Activated T-helper 17 cell treated with anti-CD3 and anti-CD28 coated beads, Interleukin-2, amount 50 U/mL, for 72 hours (primary cell): Measurements from ENCODE around the gene FAM216A. TPM values are rescaled to one million over a fixed set of nuclear protein-coding genes. Genes with fewer than 3 reads are reported as not detected.
A peak's percentile ranks its signal among the peaks of the same experiment; 100 is the strongest.
"Not testable (repeated sequence)": the region's sequence is repeated elsewhere in the genome, so short reads cannot be mapped to it uniquely, and the experiment has no call there.

Experiments used
- ATAC-seq: fragments of 150-1000 bp; cut with Tn5 transposase; replicated peaks from 2 replicates; pipeline ENCODE4 v1.10.0; 2021; ENCODE audit warnings: mild to moderate bottlenecking, moderate library complexity
- H3K27ac Mint-ChIP-seq: one replicate; pipeline ENCODE4 v1.8.0; 2022; ENCODE audit warnings: mixed read lengths
- H3K27me3 Mint-ChIP-seq: one replicate; pipeline ENCODE4 v1.8.0; 2022; ENCODE audit warnings: mixed read lengths
- H3K36me3 Mint-ChIP-seq: one replicate; pipeline ENCODE4 v1.8.0; 2022; ENCODE audit warnings: low read depth, mild to moderate bottlenecking, mixed read lengths
- H3K4me1 Mint-ChIP-seq: one replicate; pipeline ENCODE4 v1.8.0; 2022; ENCODE audit warnings: mixed read lengths
- H3K4me3 Mint-ChIP-seq: one replicate; pipeline ENCODE4 v1.8.0; 2022; ENCODE audit warnings: mild to moderate bottlenecking, mixed read lengths
- H3K9me3 Mint-ChIP-seq: one replicate; pipeline ENCODE4 v1.8.0; 2022; ENCODE audit warnings: mixed read lengths
- total RNA-seq, 2 donors: library from RNA; stranded (reverse); gene quantifications; one replicate each; pipeline ENCODE4 v1.2.3, GENCODE V29; 2022

Gene FAM216A
- total RNA-seq, 2 donors from 2014 or later: 29.0 to 37.1 TPM

DNA sequence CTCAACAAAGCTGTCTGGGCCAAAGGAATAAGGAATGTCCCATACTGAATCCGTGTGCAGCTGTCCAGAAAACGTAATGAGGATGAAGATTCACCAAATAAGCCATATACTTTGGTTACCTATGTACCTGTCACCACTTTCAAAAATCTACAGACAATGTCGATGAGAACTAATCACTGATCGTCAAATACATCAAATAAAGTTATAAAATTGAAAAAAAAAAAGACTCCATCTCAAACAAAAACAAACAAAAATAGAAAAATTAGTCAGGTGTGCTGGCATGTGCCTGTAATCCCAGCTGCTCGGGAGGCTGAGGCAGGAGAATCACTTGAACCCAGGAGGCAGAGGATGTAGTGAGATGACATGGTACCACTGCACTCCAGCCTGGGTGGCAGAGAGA lies 7.5 kb upstream of the FAM216A start:
- H3K27ac Mint-ChIP-seq, H3K9me3 Mint-ChIP-seq, H3K27me3 Mint-ChIP-seq, ATAC-seq, H3K4me1 Mint-ChIP-seq, H3K4me3 Mint-ChIP-seq: not testable (repeated sequence)
- H3K36me3 Mint-ChIP-seq: peaks cover 94% of the 10 kb centered on the region

DNA sequence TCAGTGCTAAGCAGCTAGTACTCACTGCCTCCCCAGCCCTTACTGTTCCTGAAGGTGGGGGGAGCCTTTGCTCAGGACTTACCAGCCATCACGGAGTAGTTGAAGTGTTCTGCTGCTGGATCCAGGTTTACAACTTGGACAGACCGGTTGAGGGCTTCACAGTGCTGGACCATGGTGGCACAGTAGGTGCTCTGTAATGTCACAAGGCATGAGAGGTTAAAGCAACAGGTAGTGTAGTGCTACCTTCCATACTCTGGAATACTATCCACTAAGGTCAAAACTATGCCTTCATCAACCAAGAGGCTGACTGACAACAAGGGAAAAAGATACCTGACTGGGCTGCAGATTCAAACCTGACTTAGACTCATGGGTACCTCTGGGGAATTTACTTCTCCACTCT lies 3.6 kb upstream of the FAM216A start:
- Mint-ChIP-seq H3K9me3 (no peaks in the 10 kb centered on the region), H3K36me3 (peaks cover 76% of the 10 kb centered on the region), H3K4me1 (peaks cover 4% of the 10 kb centered on the region), H3K27me3 (no peaks in the 10 kb centered on the region), H3K27ac (no peak overlapping the region), H3K4me3 (no peak overlapping the region)
- no peak for ATAC-seq

DNA sequence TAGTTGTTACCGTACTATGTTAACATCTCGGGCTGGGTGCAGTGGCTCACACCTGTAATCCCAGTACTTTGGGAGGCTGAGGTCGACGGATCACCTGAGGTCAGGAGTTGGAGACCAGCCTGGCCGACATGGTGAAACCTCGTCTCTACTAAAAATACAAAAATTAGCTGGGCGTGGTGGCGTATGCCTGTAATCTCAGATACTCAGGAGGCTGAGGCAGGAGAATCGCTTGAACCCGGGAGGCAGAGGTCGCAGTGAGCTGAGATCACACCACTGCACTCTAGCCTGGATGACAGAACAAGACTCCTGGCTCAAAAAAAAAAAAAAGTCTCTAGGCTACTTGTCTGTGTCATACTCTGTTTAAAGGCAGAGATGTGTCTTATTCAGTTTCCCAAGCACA lies 2.9 kb upstream of the FAM216A start:
- not testable (repeated sequence) for H3K9me3 Mint-ChIP-seq, H3K4me1 Mint-ChIP-seq, H3K4me3 Mint-ChIP-seq, H3K27ac Mint-ChIP-seq, H3K27me3 Mint-ChIP-seq, ATAC-seq
- peaks cover 76% of the 10 kb centered on the region for H3K36me3 Mint-ChIP-seq

DNA sequence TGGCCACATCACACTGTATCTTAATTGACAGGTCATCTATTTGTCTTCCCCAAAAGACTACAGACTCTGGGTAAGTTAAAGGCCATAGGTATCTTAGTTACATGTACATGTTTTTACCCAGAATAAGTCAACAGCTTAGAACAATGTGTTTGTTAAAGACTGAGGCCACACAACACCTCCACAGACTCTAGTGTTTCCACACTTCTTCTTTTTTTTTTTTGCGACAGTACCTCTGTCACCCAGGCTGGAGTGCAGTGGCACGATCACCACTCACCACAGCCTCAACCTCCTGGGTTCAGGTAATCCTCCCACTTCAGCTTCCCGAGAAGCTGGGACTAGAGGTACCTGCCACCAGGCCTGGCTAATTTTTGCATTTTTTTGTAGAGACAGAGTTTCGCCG lies 1.9 kb upstream of the FAM216A start:
- Mint-ChIP-seq H3K27ac (no peak overlapping the region), H3K36me3 (peaks cover 72% of the 10 kb centered on the region), H3K9me3 (no peaks in the 10 kb centered on the region), H3K4me3 (peak overlapping the region; percentile 87), H3K27me3 (no peaks in the 10 kb centered on the region), H3K4me1 (peaks cover 4% of the 10 kb centered on the region)
- no peak for ATAC-seq

DNA sequence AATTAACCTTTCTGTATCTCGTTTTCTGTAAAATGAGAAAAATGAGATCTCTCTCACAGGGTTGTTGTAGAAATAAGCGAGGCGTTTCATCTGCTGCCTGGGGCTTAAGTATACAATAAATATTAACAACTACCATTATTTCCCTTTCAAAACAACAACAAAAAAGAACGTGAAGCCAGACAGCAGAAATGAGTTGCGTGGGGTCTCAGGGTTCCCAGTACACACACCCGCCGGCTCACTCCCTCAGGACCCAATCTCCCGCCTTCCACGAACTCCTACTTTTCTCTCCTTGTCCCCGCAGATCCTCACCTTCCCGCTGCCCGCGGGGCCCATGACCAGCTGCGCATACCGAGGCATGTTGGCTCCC lies 815 bp upstream of the FAM216A start:
- Mint-ChIP-seq H3K4me3 (peak overlapping the region; percentile 87), H3K4me1 (peaks cover 4% of the 10 kb centered on the region), H3K27ac (peak overlapping the region; percentile 92), H3K36me3 (peaks cover 69% of the 10 kb centered on the region), H3K9me3 (no peaks in the 10 kb centered on the region), H3K27me3 (no peaks in the 10 kb centered on the region)
- ATAC-seq: no peak

DNA sequence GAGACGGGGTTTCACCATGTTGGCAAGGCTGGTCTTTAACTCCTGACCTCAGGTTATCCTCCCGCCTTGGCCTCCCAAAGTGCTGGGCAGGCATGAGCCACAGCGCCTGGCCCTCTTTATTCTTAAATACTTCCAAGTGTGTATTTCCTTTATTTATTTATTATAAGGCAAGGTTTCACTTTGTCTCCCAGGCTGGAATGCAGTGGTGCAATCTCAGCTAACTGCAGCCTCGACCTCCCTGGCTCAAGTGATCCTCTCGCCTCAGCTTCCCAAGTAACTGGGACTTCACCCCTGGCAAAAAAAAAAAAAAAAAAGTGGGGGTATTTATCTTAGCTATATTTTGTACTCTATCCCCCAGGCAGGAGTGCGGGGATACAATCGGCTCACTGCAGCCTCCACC lies 6.8 kb downstream of the FAM216A start:
- no peaks in the 10 kb centered on the region for H3K27me3 Mint-ChIP-seq
- H3K36me3 Mint-ChIP-seq: peaks cover 51% of the 10 kb centered on the region
- no peaks in the 10 kb centered on the region for H3K4me1 Mint-ChIP-seq
- no peak overlapping the region for H3K27ac Mint-ChIP-seq
- ATAC-seq: no peak
- no peak overlapping the region for H3K4me3 Mint-ChIP-seq
- H3K9me3 Mint-ChIP-seq: no peaks in the 10 kb centered on the region

DNA sequence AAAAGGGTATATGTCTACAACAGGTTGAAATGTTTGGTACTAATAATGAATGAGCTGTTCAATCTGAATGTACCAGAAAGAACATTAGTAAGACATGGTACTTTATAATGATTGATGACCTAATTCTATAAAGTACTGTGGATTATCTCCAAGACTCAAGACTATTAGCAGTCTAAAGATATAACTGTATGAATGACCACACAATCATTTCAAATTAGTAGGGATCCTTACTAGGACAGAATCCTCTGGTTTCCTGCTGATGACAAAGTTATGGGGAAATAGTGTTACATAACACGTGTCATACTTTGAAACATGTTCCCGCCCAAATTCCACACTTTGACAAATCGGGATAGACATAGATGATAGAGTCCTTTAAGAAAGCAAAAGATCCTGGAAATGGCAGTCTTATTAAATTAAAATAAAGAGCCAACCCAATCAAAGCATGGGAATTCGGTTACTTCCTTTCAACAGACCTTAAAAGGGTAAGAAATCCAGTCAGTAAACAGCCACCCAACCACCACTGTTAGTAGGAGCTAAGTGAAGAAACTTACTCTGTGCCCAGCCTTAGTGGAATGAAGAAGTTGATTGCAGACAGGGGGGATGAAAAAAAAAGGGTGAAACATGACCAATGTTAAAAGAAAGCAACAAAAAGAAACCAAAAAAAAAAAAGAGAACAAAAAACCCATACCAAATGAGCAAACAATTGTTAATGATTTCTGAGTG lies 30.5 kb downstream of the FAM216A start:
- Mint-ChIP-seq H3K4me3 (peak overlapping the region; percentile 93), H3K36me3 (peaks cover 83% of the 10 kb centered on the region), H3K4me1 (peaks cover 9% of the 10 kb centered on the region), H3K9me3 (peaks cover 4% of the 10 kb centered on the region), H3K27ac (no peak overlapping the region), H3K27me3 (no peaks in the 10 kb centered on the region)
- no peak for ATAC-seq

DNA sequence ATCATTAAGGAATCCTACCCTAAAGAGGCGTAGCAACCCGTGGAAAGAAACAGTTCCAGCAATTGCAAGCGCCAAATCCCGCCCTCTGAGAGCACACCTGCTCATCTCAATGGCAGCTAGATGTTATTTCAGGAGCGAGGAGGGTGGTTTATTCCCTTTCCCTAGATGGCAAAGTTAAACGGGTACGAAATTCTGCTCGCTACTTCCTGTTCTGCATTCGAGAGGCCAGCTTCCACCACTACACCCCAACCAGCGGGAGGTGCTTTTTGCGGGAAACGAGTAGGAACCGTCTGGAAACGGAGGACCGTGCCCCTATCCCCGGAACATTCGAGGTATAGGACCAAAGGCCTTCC lies 32.7 kb downstream of the FAM216A start:
- Mint-ChIP-seq H3K27ac (peak overlapping the region; percentile 98), H3K9me3 (peaks cover 4% of the 10 kb centered on the region), H3K4me3 (peak overlapping the region; percentile 93), H3K36me3 (peaks cover 61% of the 10 kb centered on the region), H3K27me3 (no peaks in the 10 kb centered on the region), H3K4me1 (peaks cover 9% of the 10 kb centered on the region)
- ATAC-seq: peak; percentile 25

DNA sequence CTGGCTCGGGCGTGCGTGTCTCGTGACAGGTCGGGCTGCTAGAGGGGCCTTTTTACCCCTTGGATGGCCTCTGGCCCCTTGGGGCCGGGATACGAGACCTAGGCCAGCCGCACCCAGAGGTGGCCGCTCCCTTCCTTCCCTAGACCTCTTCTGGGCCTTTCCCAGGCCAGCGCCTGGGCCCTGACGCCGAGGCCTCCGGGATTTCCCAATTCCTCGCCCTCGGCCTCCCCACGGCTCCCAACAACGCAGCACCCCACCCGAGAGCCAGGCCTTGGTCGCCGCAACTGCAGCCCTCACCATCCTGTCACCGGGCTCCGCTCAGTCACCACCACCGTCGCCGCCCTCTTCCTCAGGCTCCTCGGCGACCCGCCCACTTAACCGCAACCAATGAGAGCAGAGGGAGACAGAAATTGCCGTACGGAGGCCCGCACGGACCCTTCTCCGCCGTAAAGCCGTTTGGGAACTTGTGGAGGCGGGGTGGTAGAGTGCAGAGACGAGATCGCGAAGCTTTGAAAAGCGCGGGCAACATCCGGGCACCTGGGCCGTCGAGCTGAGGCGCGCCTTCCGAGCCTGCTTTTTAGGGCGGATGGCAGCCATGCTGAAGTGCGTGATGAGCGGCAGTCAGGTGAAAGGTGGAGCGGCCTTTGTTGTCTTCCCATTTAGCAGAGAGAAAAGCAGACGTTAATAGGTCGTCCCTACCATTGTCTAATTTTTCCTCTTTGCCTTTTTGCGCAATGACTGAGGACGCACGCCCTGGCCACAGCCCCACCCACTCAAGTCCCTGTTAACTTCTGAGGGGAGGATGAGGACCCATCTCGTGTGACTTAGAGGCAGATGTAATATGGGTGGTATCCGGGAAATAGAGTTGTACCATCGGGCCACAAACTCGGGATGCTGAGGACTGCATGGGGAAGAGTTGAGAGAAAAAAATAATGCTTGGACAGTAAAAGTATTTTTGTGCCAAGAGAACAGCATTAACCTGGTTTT lies 33.4 kb downstream of the FAM216A start, which contains the start of the genes RAD9B and VPS29:
Gene RAD9B (plus strand): TSS at position 580 of the 987 bp plus-strand sequence. CDS start 7 bp downstream, at position 587.
Gene VPS29 (minus strand): TSS at position 360 of the 987 bp plus-strand sequence. CDS start 60 bp downstream, at position 300.
- H3K27ac Mint-ChIP-seq: peak within 1 kb of the TSS; percentile 98
- peak; percentile 97 for ATAC-seq
- peaks cover 54% of the 10 kb centered on the region for H3K36me3 Mint-ChIP-seq
- no peaks in the 10 kb centered on the region for H3K27me3 Mint-ChIP-seq
- H3K4me3 Mint-ChIP-seq: peak within 1 kb of the TSS; percentile 93
- H3K4me1 Mint-ChIP-seq: peaks cover 9% of the 10 kb centered on the region
- H3K9me3 Mint-ChIP-seq: peaks cover 4% of the 10 kb centered on the region

DNA sequence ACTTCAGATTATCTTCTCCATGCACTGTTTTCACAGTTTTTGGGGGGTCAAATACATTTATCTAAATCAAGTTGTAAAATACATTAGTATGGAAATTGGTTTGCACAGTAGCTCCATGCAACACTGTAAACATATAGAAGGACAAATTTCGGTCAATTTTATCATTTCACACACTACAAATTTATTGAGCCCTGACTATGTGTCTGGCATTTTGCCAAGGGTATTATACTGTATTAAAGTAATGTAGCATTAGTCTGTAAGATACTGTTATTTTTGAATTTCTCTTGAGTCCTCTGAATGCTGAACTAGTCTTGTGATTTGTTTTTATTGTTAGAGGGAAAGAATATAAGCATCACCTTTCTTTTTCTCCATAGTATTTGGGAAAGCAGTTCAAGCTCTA lies 34.8 kb downstream of the FAM216A start:
- Mint-ChIP-seq H3K36me3 (peaks cover 42% of the 10 kb centered on the region), H3K27ac (no peak overlapping the region), H3K9me3 (peaks cover 4% of the 10 kb centered on the region), H3K4me3 (peak overlapping the region; percentile 93), H3K4me1 (peaks cover 9% of the 10 kb centered on the region), H3K27me3 (no peaks in the 10 kb centered on the region)
- ATAC-seq: no peak

DNA sequence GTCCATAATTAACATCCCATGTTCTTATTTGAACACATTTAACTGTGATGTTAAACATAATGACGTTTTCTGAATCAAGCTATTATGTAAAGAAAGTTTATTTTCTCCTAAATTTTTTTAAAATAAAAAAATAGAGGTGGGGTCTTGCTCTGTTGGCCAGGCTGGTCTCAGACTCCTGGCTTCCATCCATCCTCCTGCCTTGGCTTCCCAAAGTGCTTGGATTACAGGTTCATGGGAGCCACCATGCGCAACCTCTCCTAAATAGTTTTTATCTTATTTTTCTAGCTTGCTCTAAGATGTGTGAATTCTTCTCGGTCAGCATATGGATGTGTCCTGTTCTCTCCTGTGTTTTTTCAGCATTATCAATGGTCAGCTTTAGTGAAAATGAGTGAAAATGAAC lies 36.7 kb downstream of the FAM216A start:
- ATAC-seq: no peak
- H3K9me3 Mint-ChIP-seq: peaks cover 4% of the 10 kb centered on the region
- H3K4me1 Mint-ChIP-seq: peaks cover 9% of the 10 kb centered on the region
- no peak overlapping the region for H3K4me3 Mint-ChIP-seq
- no peak overlapping the region for H3K27ac Mint-ChIP-seq
- no peaks in the 10 kb centered on the region for H3K27me3 Mint-ChIP-seq
- H3K36me3 Mint-ChIP-seq: peaks cover 23% of the 10 kb centered on the region

DNA sequence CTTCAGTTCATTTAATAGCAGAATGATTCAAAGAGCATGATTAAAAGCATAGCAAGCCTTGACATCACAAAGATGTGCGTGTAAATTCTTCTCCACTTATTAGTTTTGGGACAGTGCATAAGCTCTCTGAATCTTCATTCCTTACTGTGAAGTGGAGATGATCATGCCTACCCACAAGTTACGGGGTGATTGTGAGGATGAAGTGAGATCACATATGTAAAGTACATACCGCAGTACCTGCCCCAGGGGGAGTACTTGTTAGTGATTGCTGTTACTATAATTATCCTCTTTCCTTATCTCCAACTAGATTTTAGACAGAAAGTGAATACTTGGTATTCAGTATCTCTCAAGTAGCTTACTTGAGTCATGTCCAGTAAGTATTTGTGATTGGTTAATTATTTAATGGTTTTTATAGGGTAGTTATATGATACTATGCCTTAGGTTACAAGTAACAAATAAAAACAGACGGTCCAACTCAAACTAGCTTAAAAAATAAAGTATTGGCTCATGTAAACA lies 39.5 kb downstream of the FAM216A start:
- Mint-ChIP-seq H3K9me3 (no peaks in the 10 kb centered on the region), H3K27me3 (no peaks in the 10 kb centered on the region), H3K36me3 (no peaks in the 10 kb centered on the region), H3K27ac (no peak overlapping the region), H3K4me1 (no peaks in the 10 kb centered on the region), H3K4me3 (no peak overlapping the region)
- no peak for ATAC-seq

DNA sequence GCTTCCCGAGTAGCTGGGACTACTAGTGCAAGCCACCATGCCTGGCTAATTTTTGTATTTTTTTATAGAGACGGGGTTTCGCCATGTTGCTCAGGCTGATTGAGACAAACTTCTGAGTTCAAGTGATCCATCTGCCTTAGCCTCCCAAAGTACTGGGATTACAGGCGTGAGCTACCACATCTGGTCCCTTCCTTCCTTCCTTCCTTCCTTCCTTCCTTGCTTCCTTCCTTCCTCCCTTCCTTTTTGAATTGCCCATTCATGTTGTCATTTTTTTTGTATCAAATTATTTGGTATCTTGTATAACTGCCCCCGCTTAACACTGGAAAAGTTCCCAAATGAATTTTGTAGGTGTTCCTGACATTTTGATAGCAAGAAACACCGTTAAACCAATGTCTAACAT lies 45.2 kb downstream of the FAM216A start:
- no peaks in the 10 kb centered on the region for H3K27me3 Mint-ChIP-seq
- no peaks in the 10 kb centered on the region for H3K36me3 Mint-ChIP-seq
- no peaks in the 10 kb centered on the region for H3K9me3 Mint-ChIP-seq
- no peak overlapping the region for H3K27ac Mint-ChIP-seq
- ATAC-seq: no peak
- H3K4me1 Mint-ChIP-seq: no peaks in the 10 kb centered on the region
- H3K4me3 Mint-ChIP-seq: no peak overlapping the region

DNA sequence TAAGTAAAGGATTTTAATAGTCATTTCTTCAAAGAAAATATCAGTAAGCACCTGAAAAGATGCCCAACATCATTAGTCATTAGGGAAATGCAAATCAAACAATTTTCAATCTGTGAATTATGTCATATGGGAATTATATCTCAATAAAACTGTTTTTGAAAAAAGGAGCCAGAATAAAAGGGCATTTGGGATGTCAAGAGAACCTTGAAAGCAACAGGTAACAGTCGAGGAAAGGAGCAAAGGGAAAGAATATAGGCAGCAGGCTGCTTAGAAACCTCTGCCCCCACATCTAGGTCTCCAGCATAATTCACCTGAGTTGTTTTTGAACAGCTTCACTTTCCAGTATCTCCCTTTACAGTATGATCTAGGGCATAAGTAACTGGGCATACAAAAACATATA lies 45.7 kb downstream of the FAM216A start:
- Mint-ChIP-seq H3K36me3 (no peaks in the 10 kb centered on the region), H3K9me3 (no peaks in the 10 kb centered on the region), H3K4me1 (no peaks in the 10 kb centered on the region), H3K27ac (no peak overlapping the region), H3K27me3 (no peaks in the 10 kb centered on the region), H3K4me3 (no peak overlapping the region)
- ATAC-seq: no peak

DNA sequence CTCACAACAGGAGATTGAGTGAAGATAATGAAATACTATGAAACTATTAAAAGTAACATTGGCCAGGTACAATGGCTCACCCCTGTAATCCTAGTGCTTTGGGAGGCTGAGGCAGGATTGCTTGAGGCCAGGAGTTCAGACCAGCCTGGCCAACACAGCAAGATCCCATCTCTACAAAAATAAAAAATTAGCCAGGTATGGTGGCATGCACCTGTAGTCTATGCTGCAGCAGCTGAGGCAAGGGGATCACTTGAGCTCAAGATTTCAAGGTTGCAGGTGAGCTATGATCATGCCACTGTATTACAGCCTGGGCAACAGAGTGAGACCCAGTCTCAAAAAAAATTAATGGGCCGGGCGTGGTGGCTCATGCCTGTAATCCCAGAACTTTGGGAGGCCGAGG lies 48.4 kb downstream of the FAM216A start:
- Mint-ChIP-seq H3K9me3 (no peaks in the 10 kb centered on the region), H3K27me3 (no peaks in the 10 kb centered on the region), H3K4me1 (peaks cover 5% of the 10 kb centered on the region), H3K27ac (no peak overlapping the region), H3K4me3 (no peak overlapping the region), H3K36me3 (no peaks in the 10 kb centered on the region)
- no peak for ATAC-seq
